Adrenal gland (tissue), 12 donors: ENCODE data around the gene TCN1. TPM values are rescaled to one million over a fixed set of nuclear protein-coding genes. Genes with fewer than 3 reads are reported as not detected.

Experiments
- DNase-seq, 7 donors: peaks; one replicate each; pipeline ENCODE4 v3.0.0-alpha.2; 2019 to 2020
- H3K27ac ChIP-seq, 5 donors: fragments of 200-600 bp; sonication (generic) in 4 of 5; 1 replicate in 3 of 5; 2 replicates in 2 of 5; pipeline versions ENCODE4 v1.5.1 to v1.8.0; 2016 to 2020; ENCODE audit warnings: mild to moderate bottlenecking in 1 of 5
- H3K27me3 ChIP-seq: fragments of 200-600 bp; 2 replicates; pipeline ENCODE4 v1.8.0; 2021
- H3K36me3 ChIP-seq, 2 donors: fragments of 200-600 bp; replicated peaks in 1 of 2; 1 replicate in 1 of 2; 2 replicates in 1 of 2; pipeline versions ENCODE4 v1.5.1 to v1.8.0; 2018 to 2022
- H3K4me1 ChIP-seq, 2 donors: fragments of 200-600 bp; replicated peaks in 1 of 2; 1 replicate in 1 of 2; 2 replicates in 1 of 2; pipeline versions ENCODE4 v1.5.1 to v1.8.0; 2018 to 2021
- H3K4me3 ChIP-seq, 4 donors: fragments of 200-600 bp; sonication (generic) in 3 of 4; one replicate each; pipeline ENCODE4 v1.5.1; 2016 to 2018
- H3K9me3 ChIP-seq, 3 donors: fragments of 200-600 bp; sonication (generic) in 1 of 3; replicated peaks in 1 of 3; 1 replicate in 2 of 3; 2 replicates in 1 of 3; pipeline versions ENCODE4 v1.5.1 to v1.8.0; 2016 to 2021
- POLR2A ChIP-seq, 2 donors: fragments of 450-650 bp; IDR thresholded peaks; one replicate each; pipeline ENCODE4 v1.6.1; 2017; ENCODE audit warnings: antibody characterized with exemption in 2 of 2, mild to moderate bottlenecking in 2 of 2, moderate library complexity in 1 of 2
- WGBS, 4 donors: extraction: QIAGEN DNeasy Blood & Tissue Kit in 2 of 4; methylation state at CpG; one replicate each; pipeline versions ENCODE4 v1.1.5 to v1.1.7; 2013 to 2017; 5-methylcytosine and 5-hydroxymethylcytosine counted together
- intact Hi-C, 2 donors: fragments of 100-400 bp; cut with DNase I; formaldehyde crosslinking; loops; one replicate each; pipeline versions ENCODE4 v1.14.1 to v1.15.0; 2022 to 2023
- polyA plus RNA-seq, 3 donors: library from polyadenylated mRNA; stranded (reverse); fragments of 200-250 nt in 2 of 3; fragments of 350-450 nt in 1 of 3; fragmentation: Illumina TruSeq in 1 of 3; extraction: RNeasy Lipid Tissue Mini Kit (QIAGEN cat#74804) in 1 of 3; gene quantifications; one replicate each; pipeline ENCODE4 v1.2.3, GENCODE V29; 2013 to 2014
- total RNA-seq, 9 donors: library from RNA; depleted of rRNA in 4 of 9; stranded (reverse); fragments of >200 nt in 4 of 9; fragments of 120-200 nt in 1 of 9; fragmentation: NEBNext Ultra II Directional in 1 of 9; extraction: Animal tissue kit (Norgen Biotek cat#: 25700) in 1 of 9; gene quantifications; one replicate each; pipeline versions ENCODE4 v1.1.0 to v1.2.4, GENCODE V29; 2013 to 2023
- TF ChIP-seq, protein P1 (sequence below), 6 experiments: fragments of 450-650 bp in 4 of 6; fragments of 200-600 bp in 2 of 6; sonication (generic) in 1 of 6; IDR thresholded peaks; 1 replicate in 5 of 6; 2 replicates in 1 of 6; pipeline versions ENCODE4 v1.5.1 to v1.8.0; 2016 to 2021; ENCODE audit warnings: antibody characterized with exemption in 6 of 6, mild to moderate bottlenecking in 2 of 6, moderate library complexity in 1 of 6
- donor health status: healthy with polysubstance abuse.
- donor health status: Bipolar disorder and iron deficiency.
- donor health status: DM: yes; HTN: yes; CAD: no.
- donor health status: DM: no; HTN: no; CAD: no.
- donor health status: DM: no; HTN: no; CAD: no.
- donor health status: DM: yes; HTN: yes; CAD: no.

TCN1 gene
- total and polyA plus RNA-seq, 12 donors, result 0.32 to 0.78 TPM; not detected in 10

DNA sequence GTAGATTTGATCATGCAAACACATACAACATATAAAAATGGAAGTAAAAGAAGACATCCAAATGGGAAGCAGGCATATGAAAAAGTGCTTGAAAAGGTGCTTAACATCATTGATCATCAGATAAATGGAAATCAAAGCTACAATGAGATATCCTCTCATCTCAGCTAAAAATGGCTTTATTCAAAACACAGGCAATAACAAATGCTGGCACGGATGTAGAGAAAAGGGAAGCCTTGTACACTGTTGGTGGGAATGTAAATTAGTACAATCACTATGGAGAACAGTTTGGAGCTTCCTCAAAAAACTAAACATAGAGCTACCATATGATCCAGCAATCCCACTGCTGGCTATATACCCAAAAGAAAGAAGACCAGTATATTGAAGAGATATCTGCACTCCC lies 549 bp upstream of the TCN1 start:
- Histone ChIP-seq H3K27me3 (no peaks in the 10 kb centered on the region), H3K4me3 (no peak overlapping the region), H3K4me1 (no peaks in the 10 kb centered on the region), H3K9me3 (peaks cover 0 to 6% (median 0%) of the 10 kb centered on the region in 3 donors), H3K36me3 (no peaks in the 10 kb centered on the region), H3K27ac (no peak overlapping the region)
- no peak for TF ChIP-seq POLR2A (IDR thresholded peaks at IDR 0.05)
- TF ChIP-seq, protein P1, sequence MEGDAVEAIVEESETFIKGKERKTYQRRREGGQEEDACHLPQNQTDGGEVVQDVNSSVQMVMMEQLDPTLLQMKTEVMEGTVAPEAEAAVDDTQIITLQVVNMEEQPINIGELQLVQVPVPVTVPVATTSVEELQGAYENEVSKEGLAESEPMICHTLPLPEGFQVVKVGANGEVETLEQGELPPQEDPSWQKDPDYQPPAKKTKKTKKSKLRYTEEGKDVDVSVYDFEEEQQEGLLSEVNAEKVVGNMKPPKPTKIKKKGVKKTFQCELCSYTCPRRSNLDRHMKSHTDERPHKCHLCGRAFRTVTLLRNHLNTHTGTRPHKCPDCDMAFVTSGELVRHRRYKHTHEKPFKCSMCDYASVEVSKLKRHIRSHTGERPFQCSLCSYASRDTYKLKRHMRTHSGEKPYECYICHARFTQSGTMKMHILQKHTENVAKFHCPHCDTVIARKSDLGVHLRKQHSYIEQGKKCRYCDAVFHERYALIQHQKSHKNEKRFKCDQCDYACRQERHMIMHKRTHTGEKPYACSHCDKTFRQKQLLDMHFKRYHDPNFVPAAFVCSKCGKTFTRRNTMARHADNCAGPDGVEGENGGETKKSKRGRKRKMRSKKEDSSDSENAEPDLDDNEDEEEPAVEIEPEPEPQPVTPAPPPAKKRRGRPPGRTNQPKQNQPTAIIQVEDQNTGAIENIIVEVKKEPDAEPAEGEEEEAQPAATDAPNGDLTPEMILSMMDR (IDR thresholded peaks at IDR 0.05), result no peak
- intact Hi-C loops, result no loop called here
- 13 to 68% (median 58%) methylated on average over 1 of the region's 1 CpG for WGBS, 4 donors
- no peak for DNase-seq

DNA sequence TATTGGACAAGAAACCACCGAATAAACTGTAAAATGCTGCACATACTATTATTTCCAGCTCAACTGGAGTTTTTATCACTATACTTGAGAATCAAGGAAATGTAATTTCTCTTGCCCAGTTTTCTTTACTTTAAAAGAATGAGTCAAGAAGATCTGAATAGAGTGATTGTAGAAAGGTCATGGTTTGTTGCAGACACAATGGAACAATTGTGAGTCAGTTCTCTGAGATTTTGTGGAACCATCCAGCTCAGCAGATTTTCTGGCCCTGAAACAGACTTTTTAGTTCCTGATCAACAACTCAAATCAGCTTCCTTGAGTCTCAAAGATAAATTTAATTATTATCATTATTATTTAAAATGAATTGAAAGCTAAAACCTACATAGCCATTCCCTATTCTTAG lies 1.3 kb downstream of the TCN1 start:
- no peak overlapping the region for H3K4me3 ChIP-seq
- no peaks in the 10 kb centered on the region for H3K27me3 ChIP-seq
- H3K27ac ChIP-seq, result no peak overlapping the region
- H3K4me1 ChIP-seq, result no peaks in the 10 kb centered on the region
- TF ChIP-seq, protein P1 (IDR thresholded peaks at IDR 0.05), result no peak
- TF ChIP-seq POLR2A (IDR thresholded peaks at IDR 0.05), result no peak
- WGBS, 4 donors, result 59 to 73% (median 68%) methylated on average over 1 of the region's 1 CpG
- no peaks in the 10 kb centered on the region for H3K36me3 ChIP-seq
- intact Hi-C loops, result no loop called here
- DNase-seq, result peak in 1 of 7 donors; percentile 8
- H3K9me3 ChIP-seq, result no peaks in the 10 kb centered on the region

DNA sequence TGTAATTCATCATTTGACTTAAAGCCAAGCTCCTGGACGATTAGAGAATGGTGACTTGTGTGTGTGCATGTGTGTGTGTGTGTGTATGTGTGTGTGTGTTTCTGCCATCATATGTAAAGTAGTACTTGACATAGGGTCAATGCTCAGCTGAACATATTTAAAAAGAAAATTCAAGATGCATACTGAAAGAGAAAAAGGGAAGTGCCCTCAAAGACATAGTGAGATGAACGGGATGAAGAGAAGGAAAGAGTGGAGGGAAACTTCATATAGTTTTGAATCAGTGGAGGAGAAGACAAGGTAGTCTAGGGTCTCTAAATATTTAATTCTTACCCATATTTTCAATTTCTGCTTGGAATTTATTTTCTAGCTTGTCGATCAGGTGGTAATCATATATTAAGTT lies 4.0 kb downstream of the TCN1 start:
- H3K4me3 ChIP-seq, result no peak overlapping the region
- 61 to 74% (median 68%) methylated on average over 3 of the region's 3 CpGs for WGBS, 4 donors
- DNase-seq, result no peak
- no peaks in the 10 kb centered on the region for H3K27me3 ChIP-seq
- H3K27ac ChIP-seq, result no peak overlapping the region
- H3K4me1 ChIP-seq, result peaks cover 0 to 10% of the 10 kb centered on the region in 2 donors
- TF ChIP-seq POLR2A (IDR thresholded peaks at IDR 0.05), result no peak
- TF ChIP-seq, protein P1 (IDR thresholded peaks at IDR 0.05), result no peak
- intact Hi-C loops, result no loop called here
- H3K9me3 ChIP-seq, result no peaks in the 10 kb centered on the region
- H3K36me3 ChIP-seq, result no peaks in the 10 kb centered on the region

DNA sequence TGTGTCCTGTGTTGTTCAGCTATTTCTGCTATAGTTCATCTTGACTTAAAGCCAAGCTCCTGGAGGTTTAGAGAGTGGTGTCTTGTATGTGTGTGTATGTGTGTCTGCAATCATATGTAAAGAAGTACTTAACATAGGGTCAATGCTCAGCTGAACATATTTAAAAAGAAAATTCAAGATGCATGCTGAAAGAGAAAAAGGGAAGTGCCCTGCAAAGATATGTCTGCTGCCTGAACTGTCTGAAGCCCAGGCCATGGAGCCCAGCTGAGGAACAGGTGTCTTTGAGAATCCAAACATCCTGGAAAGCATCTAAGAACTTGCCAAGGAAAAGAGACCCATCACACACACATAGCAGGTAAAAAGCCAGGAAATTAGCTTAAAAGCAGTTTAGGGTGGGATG lies 6.6 kb downstream of the TCN1 start:
- TF ChIP-seq, protein P1 (IDR thresholded peaks at IDR 0.05), result no peak
- TF ChIP-seq POLR2A (IDR thresholded peaks at IDR 0.05), result no peak
- H3K4me1 ChIP-seq, result peaks cover 0 to 12% of the 10 kb centered on the region in 2 donors

More for the DNA sequence above, 6.6 kb downstream of the TCN1 start:
- DNase-seq, result no peak
- no peaks in the 10 kb centered on the region for H3K36me3 ChIP-seq
- no peak overlapping the region for H3K27ac ChIP-seq
- intact Hi-C loops, result no loop called here
- H3K27me3 ChIP-seq, result no peaks in the 10 kb centered on the region
- no peak overlapping the region for H3K4me3 ChIP-seq
- no peaks in the 10 kb centered on the region for H3K9me3 ChIP-seq
